ENCODE measurements around the gene MIER1.

MIER1 gene

GRCh38 chr1:67020304-67020703, 95.5 kb downstream of the MIER1 start:
- TF ChIP-seq CTCF (IDR thresholded peaks at IDR 0.05) = no peak
- Histone ChIP-seq H3K27me3 (ENCODE audit: control insufficient read depth, insufficient read depth, low read length) (no peaks in the 10 kb centered on the region), H3K9me3 (ENCODE audit: control insufficient read depth, low read length) (no peaks in the 10 kb centered on the region), H3K4me2 (ENCODE audit: low read length) (no peak overlapping the region), H2AFZ (no peak overlapping the region), H3K79me2 (no peaks in the 10 kb centered on the region), H3K4me3 (ENCODE audit: low read depth, low read length) (no peak overlapping the region), H3K9ac (no peak overlapping the region), H3K36me3 (ENCODE audit: control insufficient read depth, insufficient read depth, low read length) (no peaks in the 10 kb centered on the region), H3K27ac (no peak overlapping the region), H3K4me1 (no peaks in the 10 kb centered on the region)

GRCh38 chr1:67020765-67021164, 96.0 kb downstream of the MIER1 start:
- no peaks in the 10 kb centered on the region for H3K4me1 ChIP-seq
- no peak overlapping the region for H3K27ac ChIP-seq
- no peaks in the 10 kb centered on the region for H3K9me3 ChIP-seq (ENCODE audit: control insufficient read depth, low read length)
- no peaks in the 10 kb centered on the region for H3K36me3 ChIP-seq (ENCODE audit: control insufficient read depth, insufficient read depth, low read length)
- no peak overlapping the region for H3K4me2 ChIP-seq (ENCODE audit: low read length)
- no peak for TF ChIP-seq CTCF (IDR thresholded peaks at IDR 0.05)
- no peak overlapping the region for H2AFZ ChIP-seq
- no peaks in the 10 kb centered on the region for H3K27me3 ChIP-seq (ENCODE audit: control insufficient read depth, insufficient read depth, low read length)
- H3K79me2 ChIP-seq = no peaks in the 10 kb centered on the region
- H3K9ac ChIP-seq = no peak overlapping the region
- no peak overlapping the region for H3K4me3 ChIP-seq (ENCODE audit: low read depth, low read length)

GRCh38 chr1:67029472-67029871, 104.7 kb downstream of the MIER1 start:
- H3K9me3 ChIP-seq (ENCODE audit: control insufficient read depth, low read length) = no peaks in the 10 kb centered on the region
- no peak overlapping the region for H3K4me2 ChIP-seq (ENCODE audit: low read length)
- no peaks in the 10 kb centered on the region for H3K27me3 ChIP-seq (ENCODE audit: control insufficient read depth, insufficient read depth, low read length)
- no peaks in the 10 kb centered on the region for H3K4me1 ChIP-seq
- no peaks in the 10 kb centered on the region for H3K79me2 ChIP-seq
- no peak overlapping the region for H3K9ac ChIP-seq
- H2AFZ ChIP-seq = no peak overlapping the region
- no peaks in the 10 kb centered on the region for H3K36me3 ChIP-seq (ENCODE audit: control insufficient read depth, insufficient read depth, low read length)
- no peak overlapping the region for H3K27ac ChIP-seq
- H3K4me3 ChIP-seq (ENCODE audit: low read depth, low read length) = no peak overlapping the region
- TF ChIP-seq CTCF (IDR thresholded peaks at IDR 0.05) = no peak

GRCh38 chr1:67031121-67031858, 106.5 kb downstream of the MIER1 start:
- Histone ChIP-seq H3K27ac (no peak overlapping the region), H3K4me3 (ENCODE audit: low read depth, low read length) (no peak overlapping the region), H3K27me3 (ENCODE audit: control insufficient read depth, insufficient read depth, low read length) (no peaks in the 10 kb centered on the region), H3K79me2 (no peaks in the 10 kb centered on the region), H3K4me2 (ENCODE audit: low read length) (no peak overlapping the region), H3K9me3 (ENCODE audit: control insufficient read depth, low read length) (no peaks in the 10 kb centered on the region), H2AFZ (no peak overlapping the region), H3K4me1 (no peaks in the 10 kb centered on the region), H3K9ac (no peak overlapping the region), H3K36me3 (ENCODE audit: control insufficient read depth, insufficient read depth, low read length) (no peaks in the 10 kb centered on the region)
- TF ChIP-seq CTCF (IDR thresholded peaks at IDR 0.05) = no peak

GRCh38 chr1:67031859-67032247, 107.1 kb downstream of the MIER1 start:
- Histone ChIP-seq H3K9me3 (ENCODE audit: control insufficient read depth, low read length) (no peaks in the 10 kb centered on the region), H3K27me3 (ENCODE audit: control insufficient read depth, insufficient read depth, low read length) (no peaks in the 10 kb centered on the region), H3K36me3 (ENCODE audit: control insufficient read depth, insufficient read depth, low read length) (no peaks in the 10 kb centered on the region), H3K9ac (no peak overlapping the region), H3K4me1 (no peaks in the 10 kb centered on the region), H3K4me2 (ENCODE audit: low read length) (no peak overlapping the region), H3K4me3 (ENCODE audit: low read depth, low read length) (no peak overlapping the region), H3K27ac (no peak overlapping the region), H2AFZ (no peak overlapping the region), H3K79me2 (no peaks in the 10 kb centered on the region)
- TF ChIP-seq CTCF (IDR thresholded peaks at IDR 0.05) = no peak
